ENCODE measurements around the gene CAMK1D.
"Not testable (repeated sequence)": the region's sequence is repeated elsewhere in the genome, so short reads cannot be mapped to it uniquely, and the experiment has no call there.

The CAMK1D gene

GRCh38 chr10:12846718-12847117 is 497.4 kb downstream of the CAMK1D start:
- no peak for DNase-seq (ENCODE audit: low read depth in 2 of 2)

GRCh38 chr10:12847361-12847975 is 498.1 kb downstream of the CAMK1D start:
- no peak for DNase-seq (ENCODE audit: low read depth in 2 of 2)

GRCh38 chr10:12848439-12849173 is 499.3 kb downstream of the CAMK1D start:
- DNase-seq (ENCODE audit: low read depth in 2 of 2), result no peak

GRCh38 chr10:12849319-12850181 is 500.2 kb downstream of the CAMK1D start:
- DNase-seq (ENCODE audit: low read depth in 2 of 2), result no peak

GRCh38 chr10:12852687-12853086 is 503.3 kb downstream of the CAMK1D start:
- no peak for DNase-seq (ENCODE audit: low read depth in 2 of 2)

GRCh38 chr10:12854988-12855387 is 505.6 kb downstream of the CAMK1D start:
- no peak for DNase-seq (ENCODE audit: low read depth in 2 of 2)

- no peak for DNase-seq (ENCODE audit: low read depth in 2 of 2)
Measured at GRCh38 chr10:12862459-12862858, 513.1 kb downstream of the CAMK1D start.

- not testable (repeated sequence) for DNase-seq (ENCODE audit: low read depth in 2 of 2)
Measured at GRCh38 chr10:12865515-12865914, 516.2 kb downstream of the CAMK1D start.

- DNase-seq (ENCODE audit: low read depth in 2 of 2), result no peak
Measured at GRCh38 chr10:12868229-12868628, 518.9 kb downstream of the CAMK1D start.

GRCh38 chr10:12869427-12869826 is 520.1 kb downstream of the CAMK1D start:
- no peak for DNase-seq (ENCODE audit: low read depth in 2 of 2)

- no peak for DNase-seq (ENCODE audit: low read depth in 2 of 2)
Measured at GRCh38 chr10:12872577-12872976, 523.2 kb downstream of the CAMK1D start.

- no peak for DNase-seq (ENCODE audit: low read depth in 2 of 2)
Measured at GRCh38 chr10:12873172-12873571, 523.8 kb downstream of the CAMK1D start.

GRCh38 chr10:12874501-12874900 is 525.2 kb downstream of the CAMK1D start:
- no peak for DNase-seq (ENCODE audit: low read depth in 2 of 2)

- no peak for DNase-seq (ENCODE audit: low read depth in 2 of 2)
Measured at GRCh38 chr10:12875100-12875499, 525.8 kb downstream of the CAMK1D start.

- DNase-seq (ENCODE audit: low read depth in 2 of 2), result no peak
Measured at GRCh38 chr10:12876266-12876665, 526.9 kb downstream of the CAMK1D start.

GRCh38 chr10:12877150-12877549 is 527.8 kb downstream of the CAMK1D start:
- DNase-seq (ENCODE audit: low read depth in 2 of 2), result no peak

- DNase-seq (ENCODE audit: low read depth in 2 of 2), result no peak
Measured at GRCh38 chr10:12880423-12880822, 531.1 kb downstream of the CAMK1D start.

GRCh38 chr10:12884851-12885250 is 535.5 kb downstream of the CAMK1D start:
- no peak for DNase-seq (ENCODE audit: low read depth in 2 of 2)
